ENCODE data around the gene RNF220. TPM values are rescaled to one million over a fixed set of nuclear protein-coding genes. Genes with fewer than 3 reads are reported as not detected.
A peak's percentile ranks its signal among the peaks of the same experiment; 100 is the strongest.

RNF220 gene
- total RNA-seq, 6 experiments from 2014 or later: 19.2 to 57.9 (median 23.0) TPM

DNA sequence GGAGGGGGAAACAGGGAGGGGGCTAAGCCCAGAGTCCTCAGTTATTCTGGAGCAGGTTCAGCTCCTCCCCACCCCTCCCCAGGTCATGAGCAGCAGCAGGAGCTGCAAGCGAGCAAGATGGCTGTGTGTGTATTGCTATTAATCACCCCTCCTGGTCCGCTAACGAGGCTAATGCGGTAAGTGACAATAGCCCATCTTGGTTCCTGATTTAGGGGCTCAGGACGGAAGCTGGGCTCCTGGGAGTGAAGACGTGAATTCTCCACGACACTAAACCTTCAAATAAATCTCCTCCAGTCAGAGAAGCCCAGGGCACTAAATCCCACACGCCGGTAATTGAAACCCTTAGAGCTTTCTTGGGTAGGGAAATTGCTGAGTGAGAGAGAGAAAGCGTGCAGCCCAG is 193.1 kb downstream of the RNF220 start:
- ATAC-seq (no peak), DNase-seq (no peak)
- intact Hi-C loops (cut with DNase I): loop anchor here (10.0 kb wide), 1 partner anchor 223 kb away; no protein-coding TSS in a partner anchor
- Histone ChIP-seq H3K27ac (no peak overlapping the region), H3K4me3 (no peak overlapping the region), H3K27me3 (no peaks in the 10 kb centered on the region), H3K36me3 (no peaks in the 10 kb centered on the region), H3K4me1 (peaks cover 0 to 3% (median 0%) of the 10 kb centered on the region in 4 donors), H3K9me3 (no peaks in the 10 kb centered on the region)
- 52% methylated on average over 8 of the region's 10 CpGs for WGBS (ENCODE audit: insufficient coverage, low coverage, low lambda C conversion rate, missing lambda C conversion rate)
- no peak for TF ChIP-seq CTCF (IDR thresholded peaks at IDR 0.05)
- no peak for TF ChIP-seq POLR2A (IDR thresholded peaks at IDR 0.05)

GRCh38 chr1:44602634-44603628 is 197.9 kb downstream of the RNF220 start:
- H3K36me3 ChIP-seq: no peaks in the 10 kb centered on the region
- ATAC-seq (no peak), DNase-seq (no peak)
- intact Hi-C loops (cut with DNase I): no loop called here
- TF ChIP-seq POLR2A (IDR thresholded peaks at IDR 0.05) (no peak), CTCF (IDR thresholded peaks at IDR 0.05) (no peak)
- H3K27me3 ChIP-seq: no peaks in the 10 kb centered on the region
- H3K9me3 ChIP-seq: no peaks in the 10 kb centered on the region
- WGBS (ENCODE audit: insufficient coverage, low coverage, low lambda C conversion rate, missing lambda C conversion rate): 41% methylated on average over 26 of the region's 29 CpGs
- no peak overlapping the region for H3K27ac ChIP-seq
- no peaks in the 10 kb centered on the region for H3K4me1 ChIP-seq
- H3K4me3 ChIP-seq: no peak overlapping the region

GRCh38 chr1:44603718-44604117 is 198.7 kb downstream of the RNF220 start:
- DNase-seq: peak in 1 of 3 donors; percentile 42
- intact Hi-C loops (cut with DNase I): no loop called here
- Histone ChIP-seq H3K9me3 (no peaks in the 10 kb centered on the region), H3K4me1 (no peaks in the 10 kb centered on the region), H3K4me3 (no peak overlapping the region), H3K27ac (no peak overlapping the region), H3K36me3 (no peaks in the 10 kb centered on the region), H3K27me3 (no peaks in the 10 kb centered on the region)
- no peak for ATAC-seq
- no peak for TF ChIP-seq CTCF (IDR thresholded peaks at IDR 0.05)
- TF ChIP-seq POLR2A (IDR thresholded peaks at IDR 0.05): no peak
- WGBS (ENCODE audit: insufficient coverage, low coverage, low lambda C conversion rate, missing lambda C conversion rate): 84% methylated on average over 4 of the region's 4 CpGs

DNA sequence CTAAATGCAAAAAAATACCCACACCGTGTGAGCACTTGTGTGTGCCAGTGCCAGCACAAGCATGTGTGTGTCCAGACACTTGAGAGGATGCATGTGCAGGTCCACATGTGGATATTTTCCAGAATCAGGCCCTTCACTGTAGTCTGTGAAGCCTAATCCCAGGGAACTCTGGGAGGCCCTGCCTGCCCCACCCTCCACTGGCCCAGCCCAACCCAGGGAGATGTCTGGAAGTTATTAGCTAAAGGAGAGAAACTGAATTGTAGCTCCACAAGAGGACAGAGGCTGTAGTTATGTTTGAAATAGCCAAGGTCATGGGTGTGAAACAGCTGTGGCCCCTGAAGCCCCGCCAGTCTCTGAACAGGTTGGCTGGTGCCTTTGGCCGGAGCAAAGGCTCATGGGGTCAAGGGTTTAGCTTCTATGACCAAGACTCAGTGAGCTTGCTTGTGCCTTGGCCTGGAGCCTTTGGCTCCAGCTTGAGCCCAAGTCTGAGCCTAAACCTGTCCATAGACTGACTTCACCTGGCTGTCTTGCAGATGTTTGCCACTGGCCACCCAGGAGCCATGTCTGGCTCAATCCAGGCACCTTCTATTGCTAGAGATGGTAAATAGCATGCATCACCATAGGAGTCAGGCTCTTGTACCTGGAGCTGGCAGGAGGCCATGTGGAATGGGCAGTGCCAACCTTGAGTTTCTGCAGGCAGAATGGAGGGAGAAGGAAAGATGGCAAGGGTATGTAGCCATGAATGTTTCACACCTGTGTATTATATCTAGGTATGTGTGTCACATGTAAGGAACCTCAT is 199.3 kb downstream of the RNF220 start:
- WGBS (ENCODE audit: insufficient coverage, low coverage, low lambda C conversion rate, missing lambda C conversion rate): 80% methylated on average over 1 of the region's 3 CpGs
- DNase-seq: peak in 1 of 3 donors; percentile 18
- intact Hi-C loops (cut with DNase I): no loop called here
- no peak overlapping the region for H3K27ac ChIP-seq
- TF ChIP-seq POLR2A (IDR thresholded peaks at IDR 0.05): no peak
- TF ChIP-seq CTCF (IDR thresholded peaks at IDR 0.05): no peak
- H3K4me3 ChIP-seq: no peak overlapping the region
- ATAC-seq: no peak
- H3K4me1 ChIP-seq: no peaks in the 10 kb centered on the region
- H3K9me3 ChIP-seq: no peaks in the 10 kb centered on the region
- H3K27me3 ChIP-seq: no peaks in the 10 kb centered on the region
- H3K36me3 ChIP-seq: no peaks in the 10 kb centered on the region
